NAMALWA (cell line): ENCODE data around the gene FAM131B.
"Not testable (repeated sequence)": the region's sequence is repeated elsewhere in the genome, so short reads cannot be mapped to it uniquely, and the experiment has no call there.

ENCODE experiments used
- DNase-seq: peaks from one replicate; pipeline ENCODE4 v3.0.0-alpha.2; 2015; ENCODE audit warnings: low spot score

The FAM131B gene

GRCh38 chr7:143362131-143363015 is at the start of gene FAM131B:
Gene FAM131B (minus strand): TSS chr7:143362713. CDS start chr7:143362603, 110 bp downstream.
- no peak for DNase-seq

- no peak for DNase-seq
Observed at GRCh38 chr7:143411976-143412708, 49.6 kb upstream of the FAM131B start.

GRCh38 chr7:143410521-143411004 is 48.0 kb upstream of the FAM131B start:
- no peak for DNase-seq

- no peak for DNase-seq
Observed at GRCh38 chr7:143408686-143409561, 46.4 kb upstream of the FAM131B start, which contains the start of gene EPHA1. Gene EPHA1 (minus strand): TSS chr7:143408856. CDS start chr7:143408805, 51 bp downstream.

- DNase-seq: no peak
Observed at GRCh38 chr7:143408252-143408685, 45.8 kb upstream of the FAM131B start.

- DNase-seq: no peak
Observed at GRCh38 chr7:143407287-143408251, 45.1 kb upstream of the FAM131B start.

- DNase-seq: no peak
Observed at GRCh38 chr7:143406002-143406357, 43.5 kb upstream of the FAM131B start.

- DNase-seq: no peak
Observed at GRCh38 chr7:143405173-143406001, 42.9 kb upstream of the FAM131B start.

GRCh38 chr7:143402233-143402632 is 39.7 kb upstream of the FAM131B start:
- DNase-seq: not testable (repeated sequence)

- no peak for DNase-seq
Observed at GRCh38 chr7:143401265-143401664, 38.8 kb upstream of the FAM131B start.

GRCh38 chr7:143399642-143400041 is 37.1 kb upstream of the FAM131B start:
- no peak for DNase-seq

GRCh38 chr7:143399151-143399550 is 36.6 kb upstream of the FAM131B start:
- DNase-seq: no peak

GRCh38 chr7:143398616-143399015 is 36.1 kb upstream of the FAM131B start:
- DNase-seq: no peak

GRCh38 chr7:143397710-143398530 is 35.4 kb upstream of the FAM131B start:
- no peak for DNase-seq

GRCh38 chr7:143396625-143397556 is 34.4 kb upstream of the FAM131B start:
- no peak for DNase-seq

- no peak for DNase-seq
Observed at GRCh38 chr7:143396182-143396581, 33.7 kb upstream of the FAM131B start.
